Gastrocnemius medialis (tissue), 4 donors: ENCODE data around the gene ESRRG. TPM values are rescaled to one million over a fixed set of nuclear protein-coding genes. Genes with fewer than 3 reads are reported as not detected.
"Not testable (repeated sequence)": the region's sequence is repeated elsewhere in the genome, so short reads cannot be mapped to it uniquely, and the experiment has no call there.

Source experiments
- ATAC-seq, 2 donors: fragments of 150-250 bp; one replicate each; pipeline ENCODE4 v1.9.1; 2016
- DNase-seq, 2 donors: peaks; one replicate each; pipeline ENCODE4 v3.0.0-alpha.2; 2019
- H3K27ac ChIP-seq, 4 donors: fragments of 200-600 bp; sonication (generic); 1 replicate in 1 of 4; 2 replicates in 3 of 4; pipeline ENCODE4 v1.5.1; 2016 to 2018; ENCODE audit warnings: mild to moderate bottlenecking in 2 of 4, moderate library complexity in 1 of 4
- H3K27me3 ChIP-seq, 3 donors: fragments of 200-600 bp; sonication (generic) in 2 of 3; 1 replicate in 1 of 3; 2 replicates in 2 of 3; pipeline versions ENCODE4 v1.5.1 to v1.6.0; 2016 to 2019; ENCODE audit warnings: mild to moderate bottlenecking in 1 of 3, moderate library complexity in 1 of 3
- H3K36me3 ChIP-seq, 2 donors: fragments of 200-600 bp; sonication (generic) in 1 of 2; one replicate each; pipeline ENCODE4 v1.5.1; 2017 to 2018
- H3K4me1 ChIP-seq, 2 donors: fragments of 200-600 bp; sonication (generic) in 1 of 2; one replicate each; pipeline ENCODE4 v1.5.1; 2016 to 2017; ENCODE audit warnings: mild to moderate bottlenecking in 2 of 2
- H3K4me3 ChIP-seq, 4 donors: fragments of 200-600 bp; sonication (generic) in 3 of 4; 1 replicate in 1 of 4; 2 replicates in 3 of 4; pipeline ENCODE4 v1.5.1; 2016 to 2019; ENCODE audit warnings: mild to moderate bottlenecking in 2 of 4
- H3K9me3 ChIP-seq, 3 donors: fragments of 200-600 bp; sonication (generic) in 2 of 3; 1 replicate in 1 of 3; 2 replicates in 2 of 3; pipeline ENCODE4 v1.5.1; 2016 to 2019
- POLR2A ChIP-seq, 2 donors: fragments of 450-650 bp; IDR thresholded peaks; one replicate each; pipeline ENCODE4 v1.6.1; 2017; ENCODE audit warnings: antibody characterized with exemption in 2 of 2, mild to moderate bottlenecking in 2 of 2, moderate library complexity in 2 of 2
- in situ Hi-C, 4 donors: fragments of 200-750 bp; cut with MboI; loops; one replicate each; pipeline versions ENCODE4 v1.15.0 to v1.8.0; 2017; ENCODE audit warnings: low sequenced_read_pairs in 4 of 4
- intact Hi-C: fragments of 100-400 bp; cut with DNase I; formaldehyde crosslinking; loops from one replicate; pipeline ENCODE4 v1.15.1; 2023; ENCODE audit warnings: low total_unique reads
- total RNA-seq, 4 donors: library from RNA; depleted of rRNA; stranded (reverse); fragments of >200 nt; gene quantifications; one replicate each; pipeline versions ENCODE4 v1.1.0 to v1.2.3, GENCODE V29; 2016
- TF ChIP-seq, protein P1 (sequence below), 5 experiments: fragments of 450-650 bp in 3 of 5; fragments of 200-600 bp in 2 of 5; sonication (generic) in 2 of 5; IDR thresholded peaks in 4 of 5; conservative IDR thresholded peaks in 1 of 5; 1 replicate in 4 of 5; 2 replicates in 1 of 5; pipeline ENCODE4 v1.5.1; 2016 to 2019; ENCODE audit warnings: antibody characterized with exemption in 5 of 5, mild to moderate bottlenecking in 3 of 5, moderate library complexity in 3 of 5

The ESRRG gene
- total RNA-seq, 4 donors from 2014 or later, result 1.8 to 18.7 (median 2.4) TPM

- intact Hi-C loops (no loop called here), in situ Hi-C loops (no loop called here)
- Histone ChIP-seq H3K4me1 (peaks cover 4 to 26% of the 10 kb centered on the region in 2 donors), H3K27ac (peak overlapping the region in 2 of 4 donors; percentile 53 to 71), H3K27me3 (no peaks in the 10 kb centered on the region), H3K36me3 (no peaks in the 10 kb centered on the region), H3K4me3 (peak overlapping the region; percentile 54 to 59 (median 58)), H3K9me3 (no peaks in the 10 kb centered on the region)
- TF ChIP-seq POLR2A (IDR thresholded peaks at IDR 0.05), result no peak
- TF ChIP-seq, protein P1, sequence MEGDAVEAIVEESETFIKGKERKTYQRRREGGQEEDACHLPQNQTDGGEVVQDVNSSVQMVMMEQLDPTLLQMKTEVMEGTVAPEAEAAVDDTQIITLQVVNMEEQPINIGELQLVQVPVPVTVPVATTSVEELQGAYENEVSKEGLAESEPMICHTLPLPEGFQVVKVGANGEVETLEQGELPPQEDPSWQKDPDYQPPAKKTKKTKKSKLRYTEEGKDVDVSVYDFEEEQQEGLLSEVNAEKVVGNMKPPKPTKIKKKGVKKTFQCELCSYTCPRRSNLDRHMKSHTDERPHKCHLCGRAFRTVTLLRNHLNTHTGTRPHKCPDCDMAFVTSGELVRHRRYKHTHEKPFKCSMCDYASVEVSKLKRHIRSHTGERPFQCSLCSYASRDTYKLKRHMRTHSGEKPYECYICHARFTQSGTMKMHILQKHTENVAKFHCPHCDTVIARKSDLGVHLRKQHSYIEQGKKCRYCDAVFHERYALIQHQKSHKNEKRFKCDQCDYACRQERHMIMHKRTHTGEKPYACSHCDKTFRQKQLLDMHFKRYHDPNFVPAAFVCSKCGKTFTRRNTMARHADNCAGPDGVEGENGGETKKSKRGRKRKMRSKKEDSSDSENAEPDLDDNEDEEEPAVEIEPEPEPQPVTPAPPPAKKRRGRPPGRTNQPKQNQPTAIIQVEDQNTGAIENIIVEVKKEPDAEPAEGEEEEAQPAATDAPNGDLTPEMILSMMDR (IDR thresholded peaks at IDR 0.05 in 4 of 5, conservative IDR thresholded peaks at IDR 0.05 in 1 of 5), result no peak
- no peak for ATAC-seq
- no peak for DNase-seq
Measured at GRCh38 chr1:216532251-216532798, 190.9 kb downstream of the ESRRG start.

DNA sequence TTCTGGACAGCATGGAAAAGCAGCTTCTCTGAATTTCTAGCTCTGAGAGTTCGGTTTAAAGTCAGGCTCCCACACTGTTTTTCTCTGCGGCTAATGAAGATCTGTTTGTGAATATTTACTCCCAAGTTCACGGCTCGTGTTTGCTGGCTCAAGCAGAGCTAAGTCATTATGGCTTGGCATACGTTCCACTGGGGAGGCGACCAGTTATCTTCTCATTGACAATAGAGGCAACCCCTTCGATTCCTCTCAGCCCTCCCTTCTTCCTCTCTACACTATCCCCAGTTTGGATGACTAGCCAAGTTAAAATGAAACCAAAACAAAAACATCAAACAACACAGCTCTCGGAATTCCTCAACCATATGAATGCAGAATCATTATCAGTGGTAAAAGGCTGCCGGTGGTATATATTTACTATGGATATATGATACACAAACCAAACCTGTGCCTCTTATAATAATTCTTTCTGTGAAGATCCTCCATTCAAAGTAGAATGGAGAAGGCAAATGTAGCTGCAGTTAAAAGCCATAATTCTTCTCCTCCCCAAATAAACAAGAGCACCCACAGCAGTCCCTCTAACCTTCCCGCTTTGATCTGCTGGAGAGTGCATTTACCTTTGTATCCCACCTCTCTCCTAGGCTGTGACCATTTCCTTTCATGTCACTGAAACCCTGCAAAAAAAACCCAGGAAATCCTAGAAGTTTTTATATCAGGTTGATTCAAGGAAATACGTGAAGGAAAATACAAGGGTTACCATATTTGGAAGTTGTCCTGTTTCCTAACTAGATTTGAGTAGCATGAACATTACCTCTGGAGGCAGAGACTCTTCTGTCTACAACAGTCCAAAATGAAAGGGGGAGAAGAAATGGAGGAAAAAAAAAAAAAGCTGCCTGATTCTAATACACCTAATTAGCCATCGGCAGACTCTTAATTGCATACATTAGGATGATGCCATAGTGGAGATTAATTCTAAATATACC lies 191.7 kb downstream of the ESRRG start:
- intact Hi-C loops (no loop called here), in situ Hi-C loops (no loop called here)
- Histone ChIP-seq H3K4me1 (peaks cover 4 to 26% of the 10 kb centered on the region in 2 donors), H3K36me3 (no peaks in the 10 kb centered on the region), H3K4me3 (peak overlapping the region; percentile 54 to 59 (median 58)), H3K9me3 (no peaks in the 10 kb centered on the region), H3K27me3 (no peaks in the 10 kb centered on the region), H3K27ac (peak overlapping the region in 3 of 4 donors; percentile 53 to 71 (median 62))
- DNase-seq (peak in 1 of 2 donors; percentile 12), ATAC-seq (peak in 1 of 2 donors; percentile 81)
- TF ChIP-seq POLR2A (IDR thresholded peaks at IDR 0.05), result no peak
- TF ChIP-seq, protein P1 (IDR thresholded peaks at IDR 0.05 in 4 of 5, conservative IDR thresholded peaks at IDR 0.05 in 1 of 5), result no peak

- ATAC-seq, in situ Hi-C loops, H3K27ac ChIP-seq, H3K9me3 ChIP-seq, H3K4me3 ChIP-seq, H3K27me3 ChIP-seq, H3K36me3 ChIP-seq, intact Hi-C loops: not testable (repeated sequence)
- peaks cover 4 to 21% of the 10 kb centered on the region in 2 donors for H3K4me1 ChIP-seq
- DNase-seq, result peak in 1 of 2 donors; percentile 13
Measured at GRCh38 chr1:216529851-216530250, 193.4 kb downstream of the ESRRG start.

GRCh38 chr1:216528816-216529215 lies 194.4 kb downstream of the ESRRG start:
- intact Hi-C loops (no loop called here), in situ Hi-C loops (no loop called here)
- Histone ChIP-seq H3K36me3 (no peaks in the 10 kb centered on the region), H3K4me1 (peaks cover 4 to 13% of the 10 kb centered on the region in 2 donors), H3K4me3 (no peak overlapping the region), H3K9me3 (no peaks in the 10 kb centered on the region), H3K27ac (no peak overlapping the region), H3K27me3 (no peaks in the 10 kb centered on the region)
- no peak for ATAC-seq
- TF ChIP-seq, protein P1 (IDR thresholded peaks at IDR 0.05 in 4 of 5, conservative IDR thresholded peaks at IDR 0.05 in 1 of 5), result no peak
- no peak for TF ChIP-seq POLR2A (IDR thresholded peaks at IDR 0.05)
- no peak for DNase-seq
